OCI-LY7 (cell line): ENCODE measurements around the gene DKK3. TPM values are rescaled to one million over a fixed set of nuclear protein-coding genes. Genes with fewer than 3 reads are reported as not detected.

Source experiments
- BruUV-seq: library from RNA; stranded (reverse); fragments of 400-500 nt; replicated peaks from 2 replicates; lab custom pipeline; 2021; lab: Mats Ljungman, UMichigan
- CTCF ChIA-PET: fragments of 300-600 bp; sonication (Branson Sonifier 250); formaldehyde crosslinking; loops from one replicate; lab custom pipeline; 2022; ENCODE audit warnings: antibody characterized with exemption; ENCODE audit not compliant: unreplicated experiment; lab: Charles Lee
- POLR2A ChIA-PET: fragments of 300-600 bp; sonication (Branson Sonifier 250); formaldehyde crosslinking; loops from one replicate; lab custom pipeline; 2022; ENCODE audit warnings: antibody characterized with exemption; lab: Charles Lee
- DNase-seq: peaks from one replicate; pipeline ENCODE4 v3.0.0-alpha.2; 2015; ENCODE audit warnings: low spot score
- H2AFZ ChIP-seq: fragments of 200-600 bp; sonication (generic), shearing (Covaris generic); 2 replicates; pipeline ENCODE4 v1.6.1; 2014; ENCODE audit warnings: mild to moderate bottlenecking, antibody characterized with exemption, low read length, moderate library complexity
- H3K27ac ChIP-seq: fragments of 200-600 bp; sonication (generic); 2 replicates; pipeline ENCODE4 v1.5.1; 2014; ENCODE audit warnings: mixed run types, low read depth, mild to moderate bottlenecking, moderate library complexity, low read length, inconsistent platforms; ENCODE audit not compliant: poor library complexity, severe bottlenecking
- H3K36me3 ChIP-seq: fragments of 200-600 bp; sonication (generic); 2 replicates; pipeline ENCODE4 v1.6.1; 2014; ENCODE audit warnings: mild to moderate bottlenecking, antibody characterized with exemption, low read length, moderate library complexity, mixed read lengths; ENCODE audit not compliant: insufficient read depth
- H3K4me1 ChIP-seq: fragments of 200-600 bp; sonication (generic); 2 replicates; pipeline ENCODE4 v1.5.1; 2014; ENCODE audit warnings: mild to moderate bottlenecking, low read length; ENCODE audit not compliant: insufficient read depth, poor library complexity, severe bottlenecking
- H3K4me2 ChIP-seq: fragments of 200-600 bp; sonication (generic); 2 replicates; pipeline ENCODE4 v1.6.1; 2014; ENCODE audit warnings: mild to moderate bottlenecking, low read length
- H3K4me3 ChIP-seq: fragments of 200-600 bp; sonication (generic); 2 replicates; pipeline ENCODE4 v1.5.1; 2014; ENCODE audit warnings: mild to moderate bottlenecking, low read depth, low read length; ENCODE audit not compliant: poor library complexity, severe bottlenecking
- H3K79me2 ChIP-seq: fragments of 200-600 bp; sonication (generic); 2 replicates; pipeline ENCODE4 v1.6.1; 2016; ENCODE audit warnings: low read depth, mild to moderate bottlenecking, low read length, moderate library complexity, mixed read lengths; ENCODE audit not compliant: insufficient read depth
- H3K9me2 ChIP-seq: fragments of 200-600 bp; sonication (generic); 2 replicates; pipeline ENCODE4 v1.6.1; 2016; ENCODE audit warnings: mild to moderate bottlenecking, low read length, mixed read lengths; ENCODE audit not compliant: insufficient read depth
- H3K9me3 ChIP-seq: fragments of 200-600 bp; sonication (generic); 2 replicates; pipeline ENCODE4 v1.6.1; 2014; ENCODE audit warnings: mild to moderate bottlenecking, mixed run types, low read length, mixed read lengths
- H4K20me1 ChIP-seq: fragments of 200-600 bp; sonication (generic); 2 replicates; pipeline ENCODE4 v1.6.1; 2014; ENCODE audit warnings: mild to moderate bottlenecking, antibody characterized with exemption, low read length, moderate library complexity, mixed read lengths; ENCODE audit not compliant: insufficient read depth
- CTCF ChIP-seq: fragments of 200-600 bp; sonication (generic); conservative IDR thresholded peaks from 2 replicates; pipeline ENCODE4 v1.5.1; 2014; ENCODE audit warnings: mild to moderate bottlenecking, antibody characterized with exemption, low read length, moderate library complexity, mixed read lengths
- EZH2phosphoT487 ChIP-seq: fragments of 200-600 bp; sonication (generic); IDR thresholded peaks from 2 replicates; pipeline ENCODE4 v1.6.1; 2018; ENCODE audit warnings: low read depth, borderline replicate concordance, mild to moderate bottlenecking, mixed run types, antibody characterized with exemption, low read length, moderate library complexity, mixed read lengths
- intact Hi-C: fragments of 100-400 bp; cut with micrococcal nuclease; formaldehyde crosslinking; loops from one replicate; pipeline ENCODE4 v1.10.0; 2022; ENCODE audit not compliant: unreplicated experiment
- total RNA-seq, 2 experiments: library from RNA; depleted of rRNA in 1 of 2; stranded (reverse); fragments of >200 nt in 1 of 2; shearing (Covaris generic) in 1 of 2; gene quantifications; 2 replicates each; pipeline ENCODE4 v1.2.3, GENCODE V29; 2014 to 2022

The DKK3 gene
- total RNA-seq, 2 experiments from 2014 or later: not detected

GRCh38 chr11:11935536-11935935 lies 72.9 kb downstream of the DKK3 start:
- intact Hi-C loops: loop anchor here (10.0 kb wide), 1 partner anchor 61 kb away; no protein-coding TSS in a partner anchor
- H3K36me3 ChIP-seq: peaks cover 83% of the 10 kb centered on the region

GRCh38 chr11:11931461-11932055 lies 76.9 kb downstream of the DKK3 start:
- no peak overlapping the region for H2AFZ ChIP-seq
- peaks cover 79% of the 10 kb centered on the region for H3K36me3 ChIP-seq
- no peak overlapping the region for H3K27ac ChIP-seq
- peak; percentile 38 for DNase-seq
- intact Hi-C loops: loop anchor here (5.0 to 10.0 kb wide), 2 partner anchors 57 to 111 kb away; no protein-coding TSS in a partner anchor
- ChIA-PET POLR2A (interaction anchor here (0.6 kb wide), 1 partner anchor 12 kb away, joined by 3 read pairs; no protein-coding TSS in a partner anchor), CTCF (no interaction called here)
- H3K4me1 ChIP-seq: peaks cover 4% of the 10 kb centered on the region
- H3K9me3 ChIP-seq: 0 out of 2 replicates have a peak, but pooled peaks cover 6% of the 10 kb centered on the region
- no peak overlapping the region for H3K4me2 ChIP-seq
- H4K20me1 ChIP-seq: peaks cover 4% of the 10 kb centered on the region; the same call in 1 of the 2 replicates
- no TSS peak for BruUV-seq
- TF ChIP-seq EZH2phosphoT487 (no peak), CTCF (peak; percentile 82)
- no peaks in the 10 kb centered on the region for H3K79me2 ChIP-seq
- H3K9me2 ChIP-seq: no peaks in the 10 kb centered on the region
- no peak overlapping the region for H3K4me3 ChIP-seq

More at GRCh38 chr11:11935536-11935935, 72.9 kb downstream of the DKK3 start:
- no peaks in the 10 kb centered on the region for H3K79me2 ChIP-seq
- CTCF ChIA-PET: no interaction called here
- no peaks in the 10 kb centered on the region for H3K9me2 ChIP-seq
- DNase-seq: no peak
- H3K4me3 ChIP-seq: no peak overlapping the region
- POLR2A ChIA-PET: no interaction called here
- H3K27ac ChIP-seq: no peak overlapping the region
- H3K4me1 ChIP-seq: no peaks in the 10 kb centered on the region
- no peak overlapping the region for H3K4me2 ChIP-seq
- BruUV-seq: no TSS peak
- H4K20me1 ChIP-seq: no peaks in the 10 kb centered on the region
- TF ChIP-seq EZH2phosphoT487 (no peak), CTCF (no peak)
- no peaks in the 10 kb centered on the region for H3K9me3 ChIP-seq
- no peak overlapping the region for H2AFZ ChIP-seq

- ChIA-PET CTCF (no interaction called here), POLR2A (no interaction called here)
- peaks cover 85% of the 10 kb centered on the region for H3K36me3 ChIP-seq
- peaks cover 8% of the 10 kb centered on the region for H3K4me1 ChIP-seq
- H3K4me2 ChIP-seq: no peak overlapping the region
- BruUV-seq: no TSS peak
- H4K20me1 ChIP-seq: peaks cover 4% of the 10 kb centered on the region; the same call in 1 of the 2 replicates
- no peak for DNase-seq
- intact Hi-C loops: loop anchor here (5.0 to 10.0 kb wide), 2 partner anchors 55 to 112 kb away; no protein-coding TSS in a partner anchor
- no peaks in the 10 kb centered on the region for H3K9me2 ChIP-seq
- TF ChIP-seq CTCF: no peak
- TF ChIP-seq EZH2phosphoT487: no peak
- no peak overlapping the region for H3K4me3 ChIP-seq
- no peak overlapping the region for H3K27ac ChIP-seq
- no peak overlapping the region for H2AFZ ChIP-seq
- H3K79me2 ChIP-seq: no peaks in the 10 kb centered on the region
- H3K9me3 ChIP-seq: 0 out of 2 replicates have a peak, but pooled peaks cover 6% of the 10 kb centered on the region
These were observed 78.5 kb downstream of the DKK3 start for GRCh38 chr11:11929920-11930319.
